GM19397 (cell line): ENCODE results near the gene MCM7.

ENCODE experiments used
- ATAC-seq: cut with Tn5 transposase; IDR thresholded peaks from one replicate; pipeline ENCODE4 v1.9.1; 2021; ENCODE audit warnings: mild to moderate bottlenecking, moderate library complexity; ENCODE audit not compliant: unreplicated experiment

Gene MCM7

GRCh38 chr7:100075418-100075817 is 25.8 kb downstream of the MCM7 start:
- no peak for ATAC-seq

GRCh38 chr7:100074841-100075240 is 26.4 kb downstream of the MCM7 start:
- no peak for ATAC-seq

- ATAC-seq = no peak
Observed at GRCh38 chr7:100072462-100072861, 28.7 kb downstream of the MCM7 start.

GRCh38 chr7:100071018-100071723 is 30.0 kb downstream of the MCM7 start:
- no peak for ATAC-seq

- ATAC-seq = no peak
Observed at GRCh38 chr7:100069991-100070390, 31.2 kb downstream of the MCM7 start.

GRCh38 chr7:100066953-100067352 is 34.2 kb downstream of the MCM7 start:
- ATAC-seq = no peak

- no peak for ATAC-seq
Observed at GRCh38 chr7:100065452-100066186, 35.6 kb downstream of the MCM7 start.

- ATAC-seq = no peak
Observed at GRCh38 chr7:100064162-100064561, 37.0 kb downstream of the MCM7 start.

GRCh38 chr7:100063376-100063775 is 37.8 kb downstream of the MCM7 start:
- no peak for ATAC-seq

GRCh38 chr7:100061518-100062193 is 39.5 kb downstream of the MCM7 start:
- ATAC-seq = no peak

GRCh38 chr7:100059251-100059739 is 41.9 kb downstream of the MCM7 start:
- no peak for ATAC-seq

GRCh38 chr7:100057006-100057405 is 44.2 kb downstream of the MCM7 start:
- no peak for ATAC-seq

GRCh38 chr7:100053215-100053614 is 48.0 kb downstream of the MCM7 start:
- no peak for ATAC-seq

GRCh38 chr7:100051611-100052010 is 49.6 kb downstream of the MCM7 start:
- ATAC-seq = no peak

GRCh38 chr7:100049441-100050291 is 51.5 kb downstream of the MCM7 start, which contains the start of gene ZSCAN21:
ZSCAN21 (plus strand) TSS chr7:100049774; CDS start chr7:100057007, 7,233 bp downstream.
- peak; percentile 85 for ATAC-seq

- ATAC-seq = no peak
Observed at GRCh38 chr7:100048680-100049079, 52.5 kb downstream of the MCM7 start.

GRCh38 chr7:100044718-100045117 is 56.5 kb downstream of the MCM7 start:
- no peak for ATAC-seq
